Osteoblast (primary cell): ENCODE results near the gene CATSPERD. TPM values are rescaled to one million over a fixed set of nuclear protein-coding genes. Genes with fewer than 3 reads are reported as not detected.
A peak's percentile ranks its signal among the peaks of the same experiment; 100 is the strongest.

Experiments
- DNase-seq: peaks from one replicate; pipeline ENCODE4 v3.0.0; 2011; ENCODE audit warnings: low spot score, mixed read lengths; ENCODE audit not compliant: insufficient read length; ENCODE audit errors: missing footprints
- H2AFZ ChIP-seq: 2 replicates; pipeline ENCODE4 v1.6.0; 2011; ENCODE audit warnings: mild to moderate bottlenecking, low read length
- H3K27ac ChIP-seq: 2 replicates; pipeline ENCODE4 v1.5.1; 2011; ENCODE audit warnings: mild to moderate bottlenecking, low read depth, low read length, moderate library complexity
- H3K27me3 ChIP-seq: 2 replicates; pipeline ENCODE4 v1.6.0; 2012; ENCODE audit warnings: mild to moderate bottlenecking, control low read depth, inconsistent platforms, low read length, moderate library complexity; ENCODE audit not compliant: insufficient read depth
- H3K36me3 ChIP-seq: 2 replicates; pipeline ENCODE4 v1.5.1; 2011; ENCODE audit warnings: mild to moderate bottlenecking, low read length, control low read depth, moderate library complexity; ENCODE audit not compliant: insufficient read depth
- H3K4me1 ChIP-seq: 2 replicates; pipeline ENCODE4 v1.5.1; 2011; ENCODE audit warnings: mild to moderate bottlenecking, low read length, control low read depth, moderate library complexity; ENCODE audit not compliant: insufficient read depth
- H3K4me2 ChIP-seq: 2 replicates; pipeline ENCODE4 v1.6.0; 2011; ENCODE audit warnings: mild to moderate bottlenecking, low read length; ENCODE audit not compliant: insufficient read depth
- H3K4me3 ChIP-seq: fragments of 200-600 bp; sonication (generic); 3 replicates; pipeline ENCODE4 v1.5.1; 2012; ENCODE audit warnings: mild to moderate bottlenecking, low read length, inconsistent platforms; ENCODE audit not compliant: insufficient read depth
- H3K79me2 ChIP-seq: 2 replicates; pipeline ENCODE4 v1.6.0; 2012; ENCODE audit warnings: mild to moderate bottlenecking, low read length, control low read depth, inconsistent platforms; ENCODE audit not compliant: insufficient read depth
- H3K9me3 ChIP-seq: 2 replicates; pipeline ENCODE4 v1.5.1; 2011; ENCODE audit warnings: low read depth, low read length, control low read depth
- H4K20me1 ChIP-seq: 2 replicates; pipeline ENCODE4 v1.6.0; 2012; ENCODE audit warnings: mild to moderate bottlenecking, low read length, control low read depth; ENCODE audit not compliant: insufficient read depth
- CTCF ChIP-seq: IDR thresholded peaks from 2 replicates; pipeline ENCODE4 v1.5.1; 2011; ENCODE audit warnings: mild to moderate bottlenecking, low read depth, low read length, moderate library complexity; ENCODE audit errors: extremely low read depth
- total RNA-seq: library from RNA; depleted of rRNA; stranded (reverse); fragments of >200 nt; gene quantifications from 2 replicates; pipeline ENCODE4 v1.2.3, GENCODE V29; 2012

CATSPERD gene
- total RNA-seq, 1 donor, result under 0.01 TPM

DNA sequence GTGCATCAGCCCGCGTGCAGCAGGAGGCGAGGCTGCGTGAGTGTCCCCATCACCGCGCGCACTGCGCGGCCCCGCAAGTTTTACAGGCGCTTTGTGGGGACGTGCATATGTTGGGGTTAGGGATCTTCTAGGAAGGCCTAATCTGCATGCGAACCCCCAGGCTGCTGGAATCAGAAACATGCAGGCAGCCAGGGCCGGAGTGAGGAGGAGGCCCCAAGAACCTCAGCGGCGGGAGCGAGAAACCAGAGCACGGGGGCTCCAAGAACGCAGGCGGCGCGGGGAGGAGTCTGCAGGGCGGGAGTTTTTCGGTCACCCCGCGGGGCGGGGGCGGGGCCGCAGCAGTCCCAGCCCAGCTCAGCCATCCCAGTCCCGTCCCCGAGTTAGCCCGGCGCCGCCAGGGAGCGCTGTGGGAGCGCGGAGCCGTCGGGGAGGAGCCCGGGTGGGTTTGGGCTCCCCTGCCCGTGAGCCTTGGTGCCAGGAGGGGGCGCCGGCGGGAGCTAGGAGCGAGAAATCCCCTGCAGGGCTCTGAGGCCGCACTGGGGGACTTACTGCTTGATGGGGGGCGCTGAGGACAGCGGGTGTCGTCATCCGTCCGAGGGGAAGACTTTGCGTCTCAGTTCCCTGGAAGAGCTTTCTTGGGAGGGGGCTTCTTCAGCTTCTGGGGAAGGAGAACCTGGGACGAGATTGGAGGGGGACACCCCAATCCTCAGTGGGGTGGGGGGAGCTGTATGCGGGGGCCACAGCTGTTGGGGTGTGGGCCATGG lies 83.5 kb downstream of the CATSPERD start:
- peak overlapping the region; percentile 61 for H3K4me3 ChIP-seq
- no peaks in the 10 kb centered on the region for H3K9me3 ChIP-seq
- no peak overlapping the region for H3K27ac ChIP-seq
- H3K79me2 ChIP-seq, result no peaks in the 10 kb centered on the region
- H3K36me3 ChIP-seq, result no peaks in the 10 kb centered on the region
- H4K20me1 ChIP-seq, result no peaks in the 10 kb centered on the region
- peaks cover 29% of the 10 kb centered on the region for H3K27me3 ChIP-seq
- H3K4me2 ChIP-seq, result peak overlapping the region; percentile 78
- H2AFZ ChIP-seq, result peak overlapping the region; percentile 77
- peak; percentile 100 for DNase-seq
- TF ChIP-seq CTCF, result peak; percentile 80
- peaks cover 5% of the 10 kb centered on the region for H3K4me1 ChIP-seq

- H3K27me3 ChIP-seq, result peaks cover 29% of the 10 kb centered on the region
- no peak for DNase-seq
- no peak within 1 kb of the TSS for H3K27ac ChIP-seq
- no peaks in the 10 kb centered on the region for H3K36me3 ChIP-seq
- no peaks in the 10 kb centered on the region for H3K9me3 ChIP-seq
- H4K20me1 ChIP-seq, result no peaks in the 10 kb centered on the region
- H2AFZ ChIP-seq, result no peak within 1 kb of the TSS
- no peaks in the 10 kb centered on the region for H3K79me2 ChIP-seq
- peaks cover 5% of the 10 kb centered on the region for H3K4me1 ChIP-seq
- peak within 1 kb of the TSS; percentile 78 for H3K4me2 ChIP-seq
- H3K4me3 ChIP-seq, result peak within 1 kb of the TSS; percentile 61
- no peak for TF ChIP-seq CTCF
Observed at GRCh38 chr19:5804516-5805461, 84.4 kb downstream of the CATSPERD start, which contains the start of gene NRTN. NRTN (plus strand) TSS chr19:5805067; CDS start chr19:5824166, 19,099 bp downstream.

DNA sequence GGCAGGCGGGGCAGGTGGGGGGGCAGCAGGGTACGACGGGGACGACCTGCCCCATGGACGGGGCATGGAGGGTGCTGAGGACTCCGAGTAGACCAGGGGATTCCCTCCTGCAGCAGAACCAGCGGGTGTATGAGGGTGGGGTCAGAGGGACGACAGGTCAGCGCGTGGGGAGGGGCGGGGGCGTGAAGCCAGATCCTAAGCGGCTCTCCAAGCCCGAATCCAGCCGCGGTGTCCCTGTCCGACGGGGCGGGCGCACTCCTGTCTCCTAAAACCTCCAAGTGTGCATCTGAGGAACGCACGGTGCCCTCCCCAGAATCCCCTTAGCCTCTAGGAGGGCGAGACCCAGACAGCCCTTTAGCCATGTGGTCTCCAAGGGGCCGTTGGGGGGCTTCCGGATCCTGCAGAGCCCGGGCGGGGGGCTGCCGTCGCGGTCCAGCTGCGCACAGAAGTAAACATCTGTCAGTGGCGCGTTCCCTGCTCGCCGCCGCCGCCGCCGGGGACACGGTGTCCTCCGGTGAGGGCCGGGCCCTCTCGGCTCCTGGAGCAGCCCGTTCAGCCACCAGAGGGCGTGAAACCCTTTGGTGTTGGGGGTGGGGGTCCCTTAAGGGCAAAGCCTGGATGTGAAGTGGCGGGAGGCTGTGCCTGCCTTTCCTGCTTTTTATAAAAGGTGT lies 85.2 kb downstream of the CATSPERD start:
- TF ChIP-seq CTCF, result peak; percentile 54

More for the DNA sequence above, 85.2 kb downstream of the CATSPERD start:
- Histone ChIP-seq H3K4me3 (no peak overlapping the region), H3K9me3 (no peaks in the 10 kb centered on the region), H4K20me1 (no peaks in the 10 kb centered on the region), H2AFZ (no peak overlapping the region), H3K27ac (no peak overlapping the region), H3K4me2 (no peak overlapping the region), H3K27me3 (peaks cover 29% of the 10 kb centered on the region), H3K4me1 (peaks cover 5% of the 10 kb centered on the region), H3K36me3 (no peaks in the 10 kb centered on the region), H3K79me2 (no peaks in the 10 kb centered on the region)
- peak; percentile 97 for DNase-seq
